NCI-H2227 (cell line): ENCODE data around the gene CARMIL3.

Experiments used
- DNase-seq: peaks from one replicate; lab custom pipeline; 2025; ENCODE audit not compliant: unreplicated experiment; lab: John Stamatoyannopoulos, UW

CARMIL3 gene

GRCh38 chr14:24062216-24062980, 10.6 kb downstream of the CARMIL3 start:
- no peak for DNase-seq

- no peak for DNase-seq
Measured at GRCh38 chr14:24063263-24063836, 11.5 kb downstream of the CARMIL3 start.

GRCh38 chr14:24064091-24064795, 12.4 kb downstream of the CARMIL3 start:
- DNase-seq = no peak

DNA sequence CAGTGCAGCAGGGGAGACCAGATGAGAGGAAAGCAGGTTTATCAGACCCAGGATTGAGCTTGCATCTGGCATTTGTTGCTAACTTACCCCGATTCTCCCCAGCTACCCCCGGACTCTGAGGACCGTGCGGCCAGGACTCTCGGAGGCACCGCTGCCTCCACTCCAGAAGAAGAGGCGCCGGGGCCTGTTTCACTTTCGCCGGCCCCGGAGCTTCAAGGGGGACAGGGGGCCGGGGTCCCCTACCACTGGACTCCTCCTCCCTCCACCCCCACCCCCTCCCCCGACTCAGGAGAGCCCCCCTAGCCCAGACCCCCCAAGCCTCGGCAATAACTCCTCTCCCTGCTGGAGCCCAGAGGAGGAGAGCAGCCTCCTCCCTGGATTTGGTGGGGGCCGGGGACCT, 13.0 kb downstream of the CARMIL3 start:
- DNase-seq = no peak

DNA sequence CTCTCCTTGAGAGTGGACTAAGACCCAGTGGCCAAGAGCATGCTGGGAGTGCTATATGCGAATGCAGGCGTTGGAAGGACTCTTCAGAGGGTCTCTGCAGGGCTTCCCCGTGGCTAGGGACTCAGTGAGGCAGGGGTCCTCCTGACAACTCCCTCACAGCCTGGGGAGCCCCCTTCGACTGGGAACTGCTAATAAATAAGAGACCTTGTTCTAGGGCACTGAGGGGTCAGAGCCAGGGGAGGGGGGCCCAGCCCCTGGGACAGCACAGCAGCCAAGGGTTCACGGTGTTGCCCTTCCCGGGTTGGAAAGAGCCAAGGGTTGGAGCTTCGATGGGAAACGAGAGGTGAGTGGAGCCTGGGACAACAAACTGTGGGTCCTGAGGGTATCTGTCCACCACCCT, 13.6 kb downstream of the CARMIL3 start:
- no peak for DNase-seq

DNA sequence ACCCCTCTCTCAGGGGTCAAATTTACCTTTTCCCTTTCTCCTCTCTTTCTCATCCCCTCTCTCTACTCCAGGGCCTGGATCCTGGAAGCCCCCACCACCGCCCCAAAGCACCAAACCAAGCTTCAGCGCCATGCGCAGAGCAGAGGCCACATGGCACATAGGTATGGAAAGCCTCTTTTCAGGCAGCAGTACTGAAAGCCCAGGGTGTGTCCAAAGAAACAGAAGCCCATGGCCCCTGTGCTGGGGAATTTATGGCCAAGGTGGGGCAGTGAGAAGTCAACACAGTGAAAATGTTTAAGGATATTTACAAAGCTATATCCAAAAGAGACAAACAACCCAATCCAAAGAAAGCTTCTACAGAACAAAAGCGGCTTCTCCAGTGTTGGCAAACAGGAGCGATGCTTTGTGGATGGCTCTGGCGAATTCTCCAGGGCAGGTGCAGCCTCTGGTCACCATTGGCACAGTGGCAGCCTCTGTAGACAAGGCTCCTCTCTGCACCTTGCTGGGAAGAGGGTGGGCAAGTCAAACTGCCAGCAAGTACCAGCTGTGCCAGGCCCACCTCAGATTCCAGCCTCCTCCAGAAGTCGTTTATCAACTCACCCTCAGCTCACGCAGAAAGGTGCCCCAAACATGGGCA, 14.8 kb downstream of the CARMIL3 start:
- DNase-seq = no peak

DNA sequence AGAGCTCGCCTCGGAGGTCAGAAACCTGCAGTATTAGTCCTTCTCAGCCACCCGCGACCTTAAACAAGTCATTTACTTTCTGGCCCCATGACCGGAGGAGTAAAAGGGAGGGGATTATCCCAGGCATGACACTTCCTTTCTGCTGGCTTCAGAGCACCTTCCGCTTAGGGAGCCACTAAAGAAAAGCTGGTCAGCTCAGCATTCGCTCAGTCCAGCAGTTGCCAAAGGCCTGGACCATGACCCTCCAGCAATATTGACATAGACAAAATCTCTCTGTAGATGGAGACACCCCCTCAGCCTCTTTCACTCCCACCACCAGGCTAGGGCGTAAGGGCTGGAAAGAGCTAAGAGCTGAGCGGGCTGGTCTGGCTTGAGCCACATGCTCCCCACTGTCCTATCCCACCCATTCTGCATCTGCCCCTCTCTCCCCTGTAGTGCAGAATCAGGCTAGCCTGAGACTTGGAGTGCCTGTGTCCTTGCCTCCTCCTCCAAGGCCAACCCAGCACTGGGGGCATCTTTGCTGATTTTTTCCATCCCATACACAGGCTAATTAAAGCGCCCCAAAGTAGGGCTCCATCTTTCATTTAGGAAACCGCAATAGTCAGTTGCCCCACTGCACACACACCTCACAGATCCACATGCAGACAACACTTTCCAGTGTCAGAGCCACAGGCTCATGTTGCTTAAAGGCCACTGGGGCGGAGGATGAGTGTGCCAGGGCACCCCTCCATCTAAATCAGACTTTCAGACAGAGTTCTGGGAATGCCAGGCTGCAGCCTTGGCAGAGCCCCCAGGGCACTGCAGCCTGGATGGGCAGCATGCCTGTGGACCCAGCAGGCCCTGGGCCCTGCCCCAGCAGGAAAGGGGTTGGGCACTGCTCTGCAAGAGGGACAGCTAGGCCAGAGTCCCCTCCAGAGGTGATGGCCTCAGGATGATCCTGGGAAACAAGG, 15.6 kb downstream of the CARMIL3 start:
- DNase-seq = no peak

DNA sequence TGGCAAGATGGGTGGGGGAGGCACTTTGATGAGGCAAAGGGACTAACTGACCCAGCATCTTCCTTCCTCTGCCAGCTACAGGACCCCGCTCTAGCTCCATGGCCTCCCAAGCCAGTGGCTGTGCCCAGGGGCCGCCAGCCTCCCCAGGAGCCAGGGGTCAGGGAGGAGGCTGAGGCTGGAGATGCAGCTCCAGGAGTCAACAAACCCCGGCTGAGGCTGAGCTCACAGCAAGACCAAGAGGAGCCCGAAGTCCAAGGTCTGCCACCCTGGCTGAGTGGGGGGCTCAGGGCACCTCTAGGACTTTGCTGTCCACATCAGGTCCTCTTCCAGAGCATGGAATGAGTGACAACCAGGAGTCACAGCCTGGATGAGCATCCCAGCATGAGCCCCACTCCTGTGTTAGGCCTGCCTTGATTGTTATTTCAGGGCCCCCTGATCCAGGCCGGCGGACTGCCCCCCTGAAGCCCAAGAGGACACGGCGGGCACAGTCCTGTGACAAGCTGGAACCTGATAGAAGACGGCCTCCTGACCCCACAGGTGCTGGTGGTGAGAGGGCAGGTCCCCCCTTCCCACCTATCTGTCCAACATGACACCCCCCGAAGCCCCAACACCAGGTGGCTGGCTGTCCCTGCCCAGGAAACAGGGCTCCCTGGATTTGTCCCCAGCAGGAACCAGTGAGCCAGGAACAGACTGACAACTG, 17.1 kb downstream of the CARMIL3 start:
- no peak for DNase-seq

GRCh38 chr14:24069411-24069735, 17.6 kb downstream of the CARMIL3 start:
- DNase-seq = no peak

- no peak for DNase-seq
Measured at GRCh38 chr14:24070285-24071143, 18.7 kb downstream of the CARMIL3 start.

GRCh38 chr14:24071144-24071697, 19.4 kb downstream of the CARMIL3 start, which contains the start of gene CPNE6:
Gene CPNE6 (plus strand): TSS chr14:24071562. CDS start chr14:24072937, 1,375 bp downstream.
- DNase-seq = no peak

GRCh38 chr14:24071836-24072430, 20.1 kb downstream of the CARMIL3 start:
- no peak for DNase-seq

GRCh38 chr14:24072436-24072835, 20.6 kb downstream of the CARMIL3 start:
- DNase-seq = no peak

DNA sequence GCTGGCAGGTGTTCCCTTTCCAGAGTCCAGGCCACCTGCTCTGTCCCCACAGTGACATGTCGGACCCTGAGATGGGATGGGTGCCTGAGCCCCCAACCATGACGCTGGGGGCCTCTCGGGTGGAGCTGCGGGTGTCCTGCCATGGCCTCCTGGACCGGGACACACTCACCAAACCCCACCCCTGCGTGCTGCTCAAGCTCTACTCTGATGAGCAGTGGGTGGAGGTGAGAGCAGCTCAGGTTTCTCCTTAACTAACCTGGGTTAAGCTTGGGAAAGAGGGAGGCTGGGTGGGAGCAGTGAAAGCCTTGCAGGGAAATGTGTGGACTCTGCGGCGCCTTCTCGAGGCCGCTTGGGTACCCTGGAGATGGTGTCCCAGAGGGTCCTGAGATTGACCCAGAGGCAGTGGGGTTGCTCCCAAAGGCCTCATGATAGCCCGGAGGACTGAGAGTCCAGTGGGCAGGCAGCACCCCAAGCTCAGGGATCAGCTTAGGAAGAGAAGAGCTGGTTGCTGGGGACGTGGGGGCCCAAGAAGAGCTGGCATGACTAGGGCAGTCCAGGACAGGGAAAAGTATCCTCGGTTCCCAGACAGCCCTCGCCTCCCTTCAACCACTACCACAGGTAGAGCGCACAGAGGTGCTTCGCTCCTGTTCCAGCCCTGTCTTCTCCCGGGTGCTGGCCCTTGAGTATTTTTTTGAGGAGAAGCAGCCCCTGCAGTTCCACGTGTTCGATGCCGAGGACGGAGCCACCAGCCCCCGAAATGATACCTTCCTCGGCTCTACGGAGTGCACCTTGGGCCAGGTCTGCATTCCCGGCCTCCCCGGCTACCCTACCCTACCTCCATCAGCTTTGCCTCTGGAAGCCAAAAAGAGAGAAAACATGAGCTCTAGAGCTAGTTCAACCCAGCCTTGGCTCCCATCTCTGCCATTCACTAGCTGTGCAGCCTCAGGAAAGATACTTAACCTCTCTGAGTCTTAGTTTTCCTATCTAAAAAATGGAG, 21.4 kb downstream of the CARMIL3 start:
- no peak for DNase-seq

DNA sequence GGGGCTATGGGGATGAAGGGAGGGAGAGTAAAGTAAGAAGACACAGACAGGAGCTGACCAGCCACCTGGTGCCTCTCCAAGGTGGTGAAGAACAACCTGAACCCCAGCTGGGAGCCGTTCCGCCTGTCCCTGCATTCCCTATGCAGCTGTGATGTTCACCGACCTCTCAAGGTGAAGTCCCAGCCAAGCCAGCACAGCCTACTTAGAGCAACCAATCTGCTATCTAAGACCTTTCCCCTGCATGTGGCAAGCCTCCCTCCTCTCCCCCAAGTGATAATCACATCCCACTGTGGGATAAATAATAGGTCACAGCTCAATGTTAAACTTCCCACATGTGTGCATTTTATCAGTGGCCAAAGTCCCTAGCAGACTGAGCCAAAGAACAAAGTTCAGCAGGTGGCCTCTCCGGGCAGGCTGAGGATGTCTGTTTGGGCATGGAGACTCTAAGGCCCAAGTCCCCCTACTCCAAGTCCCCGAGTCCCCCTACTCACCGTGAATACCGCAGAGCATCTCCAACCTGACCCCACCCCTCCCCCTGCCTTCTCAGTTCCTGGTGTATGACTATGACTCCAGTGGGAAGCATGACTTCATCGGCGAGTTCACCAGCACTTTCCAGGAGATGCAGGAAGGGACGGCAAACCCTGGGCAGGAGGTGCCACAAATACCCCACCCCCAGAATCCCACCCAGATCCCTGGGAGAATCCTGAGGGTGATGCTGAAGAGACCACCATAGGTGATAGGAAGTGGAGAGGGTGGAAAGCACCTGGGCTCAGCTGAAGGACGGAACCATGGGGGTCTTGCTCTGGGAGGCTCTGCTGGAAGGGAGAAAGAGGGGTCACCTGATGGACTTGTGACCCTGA, 23.0 kb downstream of the CARMIL3 start:
- no peak for DNase-seq
